ENCODE data around the gene GPATCH8. TPM values are rescaled to one million over a fixed set of nuclear protein-coding genes. Genes with fewer than 3 reads are reported as not detected.

Gene GPATCH8
- total and polyA plus RNA-seq, 2 of the 8 experiments (the other 6 are each of a cell fraction or from before 2014, with no cell fraction given): 20.5 to 58.1 TPM

GRCh38 chr17:44533533-44534246 is 30.5 kb upstream of the GPATCH8 start (continued):
- TF ChIP-seq SUZ12 (IDR thresholded peaks at IDR 0.05; ENCODE audit: low read length) (0 out of 2 replicates have a peak, but pooled peaks have one; percentile 29), SP2 (IDR thresholded peaks at IDR 0.05; ENCODE audit: low read length) (no peak), TBP (IDR thresholded peaks at IDR 0.05; ENCODE audit: low read depth, low read length) (peak; percentile 63; the same call in 1 of the 2 replicates), MAFK (IDR thresholded peaks at IDR 0.05; ENCODE audit: low read depth, low read length) (peak; percentile 25; the same call in 1 of the 2 replicates), HDAC2 (IDR thresholded peaks at IDR 0.05; ENCODE audit: borderline replicate concordance in 1 of 2, low read depth in 2 of 2, low read length in 2 of 2) (peak; percentile 44 to 61; a peak in 1 of 4 replicates), ATF2 (IDR thresholded peaks at IDR 0.05; ENCODE audit: low read length) (no peak), NRF1 (IDR thresholded peaks at IDR 0.05; ENCODE audit: low read depth, low read length) (no peak), POLR2A (IDR thresholded peaks at IDR 0.05; ENCODE audit: control extremely low read depth in 1 of 2, low read depth in 2 of 2, low read length in 2 of 2) (no peak), BCL11A (IDR thresholded peaks at IDR 0.05; ENCODE audit: low read depth in 2 of 2, low read length in 2 of 2) (no peak), CHD1 (IDR thresholded peaks at IDR 0.05; ENCODE audit: low read depth, low read length) (no peak), CREB1 (IDR thresholded peaks at IDR 0.05) (no peak), CBX5 (IDR thresholded peaks at IDR 0.05; ENCODE audit: low read depth, low read length) (no peak), SIN3A (conservative IDR thresholded peaks at IDR 0.05 in 1 of 2, IDR thresholded peaks at IDR 0.05 in 1 of 2; ENCODE audit: low read depth in 1 of 2, low read length in 2 of 2) (no peak), CEBPB (IDR thresholded peaks at IDR 0.05; ENCODE audit: low read depth, low read length) (peak; percentile 30; the same call in 1 of the 2 replicates), JUND (IDR thresholded peaks at IDR 0.05; ENCODE audit: low read length) (peak; percentile 53; the same call in 1 of the 2 replicates)
- TF ChIP-seq, protein P1, sequence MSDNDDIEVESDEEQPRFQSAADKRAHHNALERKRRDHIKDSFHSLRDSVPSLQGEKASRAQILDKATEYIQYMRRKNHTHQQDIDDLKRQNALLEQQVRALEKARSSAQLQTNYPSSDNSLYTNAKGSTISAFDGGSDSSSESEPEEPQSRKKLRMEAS (IDR thresholded peaks at IDR 0.05): peak; percentile 95
- TF ChIP-seq, protein P2, sequence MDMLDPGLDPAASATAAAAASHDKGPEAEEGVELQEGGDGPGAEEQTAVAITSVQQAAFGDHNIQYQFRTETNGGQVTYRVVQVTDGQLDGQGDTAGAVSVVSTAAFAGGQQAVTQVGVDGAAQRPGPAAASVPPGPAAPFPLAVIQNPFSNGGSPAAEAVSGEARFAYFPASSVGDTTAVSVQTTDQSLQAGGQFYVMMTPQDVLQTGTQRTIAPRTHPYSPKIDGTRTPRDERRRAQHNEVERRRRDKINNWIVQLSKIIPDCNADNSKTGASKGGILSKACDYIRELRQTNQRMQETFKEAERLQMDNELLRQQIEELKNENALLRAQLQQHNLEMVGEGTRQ (IDR thresholded peaks at IDR 0.05; ENCODE audit: low read length): peak; percentile 22; the same call in 1 of the 2 replicates
- TF ChIP-seq, protein P3, sequence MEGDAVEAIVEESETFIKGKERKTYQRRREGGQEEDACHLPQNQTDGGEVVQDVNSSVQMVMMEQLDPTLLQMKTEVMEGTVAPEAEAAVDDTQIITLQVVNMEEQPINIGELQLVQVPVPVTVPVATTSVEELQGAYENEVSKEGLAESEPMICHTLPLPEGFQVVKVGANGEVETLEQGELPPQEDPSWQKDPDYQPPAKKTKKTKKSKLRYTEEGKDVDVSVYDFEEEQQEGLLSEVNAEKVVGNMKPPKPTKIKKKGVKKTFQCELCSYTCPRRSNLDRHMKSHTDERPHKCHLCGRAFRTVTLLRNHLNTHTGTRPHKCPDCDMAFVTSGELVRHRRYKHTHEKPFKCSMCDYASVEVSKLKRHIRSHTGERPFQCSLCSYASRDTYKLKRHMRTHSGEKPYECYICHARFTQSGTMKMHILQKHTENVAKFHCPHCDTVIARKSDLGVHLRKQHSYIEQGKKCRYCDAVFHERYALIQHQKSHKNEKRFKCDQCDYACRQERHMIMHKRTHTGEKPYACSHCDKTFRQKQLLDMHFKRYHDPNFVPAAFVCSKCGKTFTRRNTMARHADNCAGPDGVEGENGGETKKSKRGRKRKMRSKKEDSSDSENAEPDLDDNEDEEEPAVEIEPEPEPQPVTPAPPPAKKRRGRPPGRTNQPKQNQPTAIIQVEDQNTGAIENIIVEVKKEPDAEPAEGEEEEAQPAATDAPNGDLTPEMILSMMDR (IDR thresholded peaks at IDR 0.05; ENCODE audit: control extremely low read depth in 1 of 3, insufficient read depth in 1 of 3, low read depth in 1 of 3, low read length in 3 of 3): peak; percentile 92 to 97 (median 96)

Measured in H1 (cell line).